Measurements from ENCODE around the gene FBXO36.
"Not testable (repeated sequence)": the region's sequence is repeated elsewhere in the genome, so short reads cannot be mapped to it uniquely, and the experiment has no call there.

- not testable (repeated sequence) for TF ChIP-seq EZH2 (IDR thresholded peaks at IDR 0.05; ENCODE audit: low read length, missing control alignments)
- TF ChIP-seq, protein P1, sequence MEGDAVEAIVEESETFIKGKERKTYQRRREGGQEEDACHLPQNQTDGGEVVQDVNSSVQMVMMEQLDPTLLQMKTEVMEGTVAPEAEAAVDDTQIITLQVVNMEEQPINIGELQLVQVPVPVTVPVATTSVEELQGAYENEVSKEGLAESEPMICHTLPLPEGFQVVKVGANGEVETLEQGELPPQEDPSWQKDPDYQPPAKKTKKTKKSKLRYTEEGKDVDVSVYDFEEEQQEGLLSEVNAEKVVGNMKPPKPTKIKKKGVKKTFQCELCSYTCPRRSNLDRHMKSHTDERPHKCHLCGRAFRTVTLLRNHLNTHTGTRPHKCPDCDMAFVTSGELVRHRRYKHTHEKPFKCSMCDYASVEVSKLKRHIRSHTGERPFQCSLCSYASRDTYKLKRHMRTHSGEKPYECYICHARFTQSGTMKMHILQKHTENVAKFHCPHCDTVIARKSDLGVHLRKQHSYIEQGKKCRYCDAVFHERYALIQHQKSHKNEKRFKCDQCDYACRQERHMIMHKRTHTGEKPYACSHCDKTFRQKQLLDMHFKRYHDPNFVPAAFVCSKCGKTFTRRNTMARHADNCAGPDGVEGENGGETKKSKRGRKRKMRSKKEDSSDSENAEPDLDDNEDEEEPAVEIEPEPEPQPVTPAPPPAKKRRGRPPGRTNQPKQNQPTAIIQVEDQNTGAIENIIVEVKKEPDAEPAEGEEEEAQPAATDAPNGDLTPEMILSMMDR (conservative IDR thresholded peaks at IDR 0.05 in 1 of 2, IDR thresholded peaks at IDR 0.05 in 1 of 2; ENCODE audit: low read depth in 1 of 2, low read length in 2 of 2): not testable (repeated sequence)
These were observed 2.2 kb downstream of the FBXO36 start for GRCh38 chr2:229924541-229924940.

Data from fibroblast of lung (primary cell).